Measurements from ENCODE around the gene LRIG1.

LRIG1 gene

GRCh38 chr3:66500576-66501482 is at the start of gene LRIG1:
TSS of gene LRIG1 (minus strand) at chr3:66501022. CDS start at chr3:66500407, 615 bp downstream.
- DNase-seq, result peak; percentile 97

GRCh38 chr3:66544619-66545429 is 44.0 kb upstream of the LRIG1 start:
- no peak for DNase-seq

- DNase-seq, result no peak
These were observed 41.3 kb upstream of the LRIG1 start for GRCh38 chr3:66542153-66542552.

- DNase-seq, result no peak
These were observed 38.7 kb upstream of the LRIG1 start for GRCh38 chr3:66539466-66539989.

- DNase-seq, result no peak
These were observed 37.6 kb upstream of the LRIG1 start for GRCh38 chr3:66538390-66538789.

GRCh38 chr3:66537735-66538134 is 36.9 kb upstream of the LRIG1 start:
- DNase-seq, result no peak

GRCh38 chr3:66536791-66537190 is 36.0 kb upstream of the LRIG1 start:
- DNase-seq, result no peak

GRCh38 chr3:66534304-66534845 is 33.6 kb upstream of the LRIG1 start:
- no peak for DNase-seq

GRCh38 chr3:66532613-66533012 is 31.8 kb upstream of the LRIG1 start:
- DNase-seq, result no peak

GRCh38 chr3:66532160-66532587 is 31.4 kb upstream of the LRIG1 start:
- no peak for DNase-seq

GRCh38 chr3:66531256-66531655 is 30.4 kb upstream of the LRIG1 start:
- no peak for DNase-seq

- no peak for DNase-seq
These were observed 26.4 kb upstream of the LRIG1 start for GRCh38 chr3:66527246-66527645.

- DNase-seq, result no peak
These were observed 24.9 kb upstream of the LRIG1 start for GRCh38 chr3:66525771-66526170.

GRCh38 chr3:66520724-66521123 is 19.9 kb upstream of the LRIG1 start:
- DNase-seq, result no peak

- DNase-seq, result no peak
These were observed 17.8 kb upstream of the LRIG1 start for GRCh38 chr3:66518644-66519043.

- no peak for DNase-seq
These were observed 17.3 kb upstream of the LRIG1 start for GRCh38 chr3:66518126-66518525.

GRCh38 chr3:66517241-66517640 is 16.4 kb upstream of the LRIG1 start:
- DNase-seq, result no peak

- no peak for DNase-seq
These were observed 7.6 kb upstream of the LRIG1 start for GRCh38 chr3:66508461-66508860.

- no peak for DNase-seq
These were observed 6.8 kb upstream of the LRIG1 start for GRCh38 chr3:66507423-66508260.

GRCh38 chr3:66506154-66506553 is 5.3 kb upstream of the LRIG1 start:
- DNase-seq, result no peak

GRCh38 chr3:66504850-66505641 is 4.2 kb upstream of the LRIG1 start:
- no peak for DNase-seq

- DNase-seq, result no peak
These were observed 2.2 kb upstream of the LRIG1 start for GRCh38 chr3:66502981-66503380.

Data from activated CD8-positive, alpha-beta memory T cell treated with anti-CD3 and anti-CD28 coated beads, Interleukin-2, amount 50 U/mL, for 48 hours (primary cell).